ENCODE data around the gene DNA2.
"Not testable (repeated sequence)": the region's sequence is repeated elsewhere in the genome, so short reads cannot be mapped to it uniquely, and the experiment has no call there.

DNA2 gene

GRCh38 chr10:68471063-68471585 lies 649 bp downstream of the DNA2 start:
- in situ Hi-C loops (cut with HindIII; ENCODE audit: low sequenced_read_pairs): no loop called here

GRCh38 chr10:68470300-68470699 lies 1.5 kb downstream of the DNA2 start:
- TF ChIP-seq CTCF (IDR thresholded peaks at IDR 0.05; ENCODE audit: low read depth, low read length): no peak
- DNase-seq (ENCODE audit: low read depth, low spot score): no peak
- H3K4me3 ChIP-seq (ENCODE audit: low read depth, low read length): peak overlapping the region; percentile 88
- in situ Hi-C loops (cut with HindIII; ENCODE audit: low sequenced_read_pairs): no loop called here

More at GRCh38 chr10:68471063-68471585, 649 bp downstream of the DNA2 start:
- peak overlapping the region; percentile 88 for H3K4me3 ChIP-seq (ENCODE audit: low read depth, low read length)
- TF ChIP-seq CTCF (IDR thresholded peaks at IDR 0.05; ENCODE audit: low read depth, low read length): no peak
- no peak for DNase-seq (ENCODE audit: low read depth, low spot score)

GRCh38 chr10:68469838-68470237 lies 1.9 kb downstream of the DNA2 start:
- in situ Hi-C loops (cut with HindIII; ENCODE audit: low sequenced_read_pairs): no loop called here
- DNase-seq (ENCODE audit: low read depth, low spot score): no peak
- TF ChIP-seq CTCF (IDR thresholded peaks at IDR 0.05; ENCODE audit: low read depth, low read length): no peak

GRCh38 chr10:68464729-68465128 lies 7.0 kb downstream of the DNA2 start:
- H3K4me3 ChIP-seq (ENCODE audit: low read depth, low read length); in situ Hi-C loops (cut with HindIII; ENCODE audit: low sequenced_read_pairs); DNase-seq (ENCODE audit: low read depth, low spot score): not testable (repeated sequence)

More at GRCh38 chr10:68469838-68470237, 1.9 kb downstream of the DNA2 start:
- H3K4me3 ChIP-seq (ENCODE audit: low read depth, low read length): no peak overlapping the region

- no peak for DNase-seq (ENCODE audit: low read depth, low spot score)
- no peak for TF ChIP-seq CTCF (IDR thresholded peaks at IDR 0.05; ENCODE audit: low read depth, low read length)
- in situ Hi-C loops (cut with HindIII; ENCODE audit: low sequenced_read_pairs): no loop called here
- no peak overlapping the region for H3K4me3 ChIP-seq (ENCODE audit: low read depth, low read length)
These were observed 8.2 kb downstream of the DNA2 start for GRCh38 chr10:68463365-68464093.

- H3K4me3 ChIP-seq (ENCODE audit: low read depth, low read length): no peak overlapping the region
- no peak for TF ChIP-seq CTCF (IDR thresholded peaks at IDR 0.05; ENCODE audit: low read depth, low read length)
- in situ Hi-C loops (cut with HindIII; ENCODE audit: low sequenced_read_pairs): no loop called here
- no peak for DNase-seq (ENCODE audit: low read depth, low spot score)
These were observed 9.2 kb downstream of the DNA2 start for GRCh38 chr10:68462536-68462935.

- DNase-seq (ENCODE audit: low read depth, low spot score): no peak
- TF ChIP-seq CTCF (IDR thresholded peaks at IDR 0.05; ENCODE audit: low read depth, low read length): no peak
- in situ Hi-C loops (cut with HindIII; ENCODE audit: low sequenced_read_pairs): no loop called here
- no peak overlapping the region for H3K4me3 ChIP-seq (ENCODE audit: low read depth, low read length)
These were observed 10.7 kb downstream of the DNA2 start for GRCh38 chr10:68461032-68461431.

GRCh38 chr10:68449698-68450097 lies 22.1 kb downstream of the DNA2 start:
- DNase-seq (ENCODE audit: low read depth, low spot score); in situ Hi-C loops (cut with HindIII; ENCODE audit: low sequenced_read_pairs); H3K4me3 ChIP-seq (ENCODE audit: low read depth, low read length): not testable (repeated sequence)
